H1 (cell line): ENCODE measurements around the gene TYK2. TPM values are rescaled to one million over a fixed set of nuclear protein-coding genes. Genes with fewer than 3 reads are reported as not detected.

Experiments
- CTCF ChIA-PET: fragments of 300-600 bp; sonication (Branson Sonifier 250); formaldehyde crosslinking; loops from one replicate; lab custom pipeline; 2021; ENCODE audit not compliant: partially characterized antibody; lab: Charles Lee
- POLR2A ChIA-PET: fragments of 300-600 bp; sonication (Branson Sonifier 250); formaldehyde crosslinking; loops from one replicate; lab custom pipeline; 2021; ENCODE audit warnings: inconsistent platforms; ENCODE audit not compliant: partially characterized antibody; lab: Charles Lee
- DNase-seq, 2 experiments: peaks; one replicate each; pipeline versions ENCODE4 v3.0.0 to v3.0.0-alpha.2; 2010 to 2022; ENCODE audit warnings: low spot score in 2 of 2, low read depth in 1 of 2, mixed read lengths in 1 of 2
- FAIRE-seq: peaks from 2 replicates; lab custom pipeline; 2011; peaks lifted over from hg19 to GRCh38; lab: Jason Lieb, UNC
- H2AFZ ChIP-seq: 2 replicates; pipeline ENCODE4 v1.8.1; 2012; ENCODE audit warnings: low read length, inconsistent platforms
- H2AK5ac ChIP-seq: 2 replicates; pipeline ENCODE4 v1.6.1; 2013; ENCODE audit warnings: low read depth, low read length
- H2BK120ac ChIP-seq: replicated peaks from 2 replicates; pipeline ENCODE3; 2013; ENCODE audit warnings: low read depth, low read length, inconsistent platforms
- H2BK12ac ChIP-seq: 2 replicates; pipeline ENCODE4 v1.6.1; 2013; ENCODE audit warnings: low read depth, low read length
- H2BK15ac ChIP-seq: 2 replicates; pipeline ENCODE4 v1.6.1; 2013; ENCODE audit warnings: low read length
- H2BK20ac ChIP-seq: 2 replicates; pipeline ENCODE4 v1.6.1; 2013; ENCODE audit warnings: low read length
- H2BK5ac ChIP-seq: 2 replicates; pipeline ENCODE4 v1.6.1; 2013; ENCODE audit warnings: low read depth, low read length
- H3K14ac ChIP-seq: 2 replicates; pipeline ENCODE4 v1.6.1; 2013; ENCODE audit warnings: inconsistent platforms; ENCODE audit not compliant: insufficient read length
- H3K18ac ChIP-seq: 2 replicates; pipeline ENCODE4 v1.6.1; 2013; ENCODE audit warnings: low read length; ENCODE audit errors: extremely low read depth
- H3K23ac ChIP-seq: 2 replicates; pipeline ENCODE4 v1.6.1; 2013; ENCODE audit warnings: inconsistent platforms; ENCODE audit not compliant: insufficient read length
- H3K23me2 ChIP-seq: 2 replicates; pipeline ENCODE4 v1.6.1; 2013; ENCODE audit warnings: low read depth, low read length
- H3K27ac ChIP-seq: 2 replicates; pipeline ENCODE4 v1.6.1; 2011; ENCODE audit warnings: low read depth, low read length, inconsistent platforms
- H3K27me3 ChIP-seq, 4 experiments: replicated peaks in 1 of 4; 1 replicate in 1 of 4; 2 replicates in 3 of 4; pipeline versions ENCODE4 v1.6.1 to v1.8.1; 2011 to 2013; ENCODE audit warnings: low read length in 3 of 4, mild to moderate bottlenecking in 3 of 4, inconsistent platforms in 2 of 4, mixed read lengths in 2 of 4, moderate library complexity in 1 of 4; ENCODE audit not compliant: control insufficient read depth in 3 of 4, insufficient read depth in 3 of 4; ENCODE audit errors: extremely low read depth in 1 of 4
- H3K36me3 ChIP-seq, 4 experiments: 2 replicates each; pipeline versions ENCODE4 v1.6.1 to v1.8.1; 2011 to 2013; ENCODE audit warnings: mild to moderate bottlenecking in 4 of 4, low read length in 3 of 4, moderate library complexity in 2 of 4, control low read depth in 1 of 4, inconsistent platforms in 1 of 4; ENCODE audit not compliant: insufficient read depth in 4 of 4, control insufficient read depth in 2 of 4
- H3K4ac ChIP-seq: replicated peaks from 2 replicates; pipeline ENCODE3; 2013; ENCODE audit warnings: low read length, low read depth, mixed read lengths, inconsistent platforms; ENCODE audit not compliant: insufficient read length
- H3K4me1 ChIP-seq, 4 experiments: replicated peaks in 1 of 4; 1 replicate in 1 of 4; 2 replicates in 3 of 4; pipeline versions ENCODE4 v1.6.1 to v1.8.1; 2011 to 2013; ENCODE audit warnings: low read length in 3 of 4, inconsistent platforms in 2 of 4, mixed read lengths in 1 of 4; ENCODE audit not compliant: insufficient read depth in 4 of 4, control insufficient read depth in 3 of 4
- H3K4me2 ChIP-seq, 2 experiments: 2 replicates each; pipeline versions ENCODE4 v1.6.1 to v1.8.1; 2011 to 2013; ENCODE audit warnings: low read depth in 2 of 2, low read length in 2 of 2, control low read depth in 1 of 2, inconsistent platforms in 1 of 2, mild to moderate bottlenecking in 1 of 2; ENCODE audit not compliant: insufficient read depth in 1 of 2
- H3K4me3 ChIP-seq, 4 experiments: fragments of 200-600, 300-600 bp in 1 of 4; sonication (generic), shearing (Covaris generic), sonication (Bioruptor Twin) in 1 of 4; 2 replicates each; pipeline versions ENCODE4 v1.5.1 to v1.8.1; 2011 to 2016; ENCODE audit warnings: low read length in 4 of 4, low read depth in 3 of 4, control low read depth in 2 of 4, inconsistent platforms in 2 of 4, mild to moderate bottlenecking in 2 of 4, mixed read lengths in 1 of 4, moderate library complexity in 1 of 4; ENCODE audit not compliant: insufficient read depth in 2 of 4; ENCODE audit errors: extremely low read depth in 1 of 4
- H3K56ac ChIP-seq: replicated peaks from 2 replicates; pipeline ENCODE3; 2013; ENCODE audit warnings: low read depth, mild to moderate bottlenecking, mixed read lengths, low read length, inconsistent platforms; ENCODE audit not compliant: insufficient read length
- H3K79me1 ChIP-seq: 2 replicates; pipeline ENCODE4 v1.6.1; 2013; ENCODE audit warnings: low read depth, low read length, control low read depth
- H3K79me2 ChIP-seq, 2 experiments: 2 replicates each; pipeline versions ENCODE4 v1.6.1 to v1.8.1; 2012 to 2013; ENCODE audit warnings: low read length in 2 of 2, mild to moderate bottlenecking in 2 of 2, inconsistent platforms in 1 of 2; ENCODE audit not compliant: insufficient read depth in 2 of 2, control insufficient read depth in 1 of 2
- H3K9ac ChIP-seq, 4 experiments: replicated peaks in 1 of 4; 1 replicate in 1 of 4; 2 replicates in 3 of 4; pipeline versions ENCODE4 v1.6.1 to v1.8.1; 2011 to 2013; ENCODE audit warnings: low read depth in 3 of 4, low read length in 3 of 4, control low read depth in 2 of 4, mild to moderate bottlenecking in 2 of 4, moderate library complexity in 2 of 4, inconsistent platforms in 1 of 4; ENCODE audit errors: extremely low read depth in 1 of 4
- H3K9me3 ChIP-seq, 2 experiments: 2 replicates each; pipeline versions ENCODE4 v1.6.1 to v1.8.1; 2012 to 2013; ENCODE audit warnings: mild to moderate bottlenecking in 2 of 2, moderate library complexity in 2 of 2, control low read depth in 1 of 2, inconsistent platforms in 1 of 2, low read depth in 1 of 2, low read length in 1 of 2, mixed read lengths in 1 of 2; ENCODE audit not compliant: insufficient read depth in 2 of 2
- H4K20me1 ChIP-seq, 2 experiments: replicated peaks in 1 of 2; 2 replicates each; pipeline versions ENCODE3 to v1.8.1; 2011 to 2013; ENCODE audit warnings: inconsistent platforms in 2 of 2, low read length in 2 of 2, mild to moderate bottlenecking in 1 of 2; ENCODE audit not compliant: insufficient read depth in 2 of 2, control insufficient read depth in 1 of 2
- H4K5ac ChIP-seq: 2 replicates; pipeline ENCODE4 v1.6.1; 2013; ENCODE audit warnings: low read length, low read depth, mixed read lengths, inconsistent platforms; ENCODE audit not compliant: insufficient read length
- H4K8ac ChIP-seq: 2 replicates; pipeline ENCODE4 v1.8.0; 2013; ENCODE audit warnings: mild to moderate bottlenecking, moderate library complexity, low read length, inconsistent platforms; ENCODE audit not compliant: insufficient read depth; ENCODE audit errors: extremely low read depth
- H4K91ac ChIP-seq: replicated peaks from 2 replicates; pipeline ENCODE3; 2013; ENCODE audit warnings: low read length, mixed read lengths, inconsistent platforms; ENCODE audit not compliant: insufficient read length
- CEBPB ChIP-seq: IDR thresholded peaks from 2 replicates; pipeline ENCODE4 v1.6.1; 2012; ENCODE audit warnings: low read depth, low read length
- EZH2 ChIP-seq: fragments of 200-600 bp; sonication (generic); IDR thresholded peaks from 2 replicates; pipeline ENCODE4 v1.7.1; 2012; ENCODE audit warnings: low read depth, mild to moderate bottlenecking, moderate library complexity, low read length, inconsistent platforms; ENCODE audit not compliant: severe bottlenecking
- SIRT6 ChIP-seq: IDR thresholded peaks from one replicate; pipeline ENCODE4 v1.7.1; 2012; ENCODE audit warnings: low read length, inconsistent platforms
- YY1 ChIP-seq: IDR thresholded peaks from 2 replicates; pipeline ENCODE4 v1.6.1; 2011; ENCODE audit warnings: low read depth, mild to moderate bottlenecking, low read length
- WGBS, 2 experiments: shearing (Covaris generic) in 1 of 2; methylation state at CpG; one replicate each; pipeline versions ENCODE4 v1.1.6 to v1.1.7; 2013 to 2015; ENCODE audit warnings: low lambda C conversion rate in 2 of 2, mixed read lengths in 2 of 2, inconsistent platforms in 1 of 2, low coverage in 1 of 2, missing lambda C conversion rate in 1 of 2; ENCODE audit not compliant: insufficient replicate concordance in 2 of 2, insufficient coverage in 1 of 2, insufficient read length in 1 of 2; ENCODE audit errors: extremely low coverage in 1 of 2, missing lambda C conversion rate in 1 of 2; 5-methylcytosine and 5-hydroxymethylcytosine counted together
- polyA plus RNA-seq, 7 experiments: library from polyadenylated mRNA; depleted of rRNA in 3 of 7; stranded (reverse) in 5 of 7; unstranded in 2 of 7; fragments of >200 nt in 5 of 7; fragments of 200-250 nt in 2 of 7; gene quantifications; 1 replicate in 5 of 7; 2 replicates in 1 of 7; 4 replicates in 1 of 7; pipeline versions ENCODE4 v1.2.1 to v1.2.3, GENCODE V29; 2011 to 2013; ENCODE audit warnings: missing spikeins in 2 of 7, mixed read lengths in 2 of 7
- total RNA-seq: library from RNA; stranded (reverse); fragmentation: NEBNext Ultra II Directional; extraction: Animal tissue kit (Norgen Biotek cat#: 25700); gene quantifications from 2 replicates; pipeline ENCODE4 v1.2.1, GENCODE V29; 2021
- TF ChIP-seq, protein P1 (sequence below), 3 experiments: IDR thresholded peaks; 1 replicate in 2 of 3; 2 replicates in 1 of 3; pipeline versions ENCODE4 v1.5.1 to v1.6.1; 2011; ENCODE audit warnings: low read length in 3 of 3, mild to moderate bottlenecking in 3 of 3, inconsistent platforms in 2 of 3, low read depth in 1 of 3, moderate library complexity in 1 of 3; ENCODE audit not compliant: insufficient read depth in 1 of 3; ENCODE audit errors: control extremely low read depth in 1 of 3

Gene TYK2
- total and polyA plus RNA-seq, 2 of the 8 experiments (the other 6 are each of a cell fraction or from before 2014, with no cell fraction given), result 32.1 to 40.8 TPM

DNA sequence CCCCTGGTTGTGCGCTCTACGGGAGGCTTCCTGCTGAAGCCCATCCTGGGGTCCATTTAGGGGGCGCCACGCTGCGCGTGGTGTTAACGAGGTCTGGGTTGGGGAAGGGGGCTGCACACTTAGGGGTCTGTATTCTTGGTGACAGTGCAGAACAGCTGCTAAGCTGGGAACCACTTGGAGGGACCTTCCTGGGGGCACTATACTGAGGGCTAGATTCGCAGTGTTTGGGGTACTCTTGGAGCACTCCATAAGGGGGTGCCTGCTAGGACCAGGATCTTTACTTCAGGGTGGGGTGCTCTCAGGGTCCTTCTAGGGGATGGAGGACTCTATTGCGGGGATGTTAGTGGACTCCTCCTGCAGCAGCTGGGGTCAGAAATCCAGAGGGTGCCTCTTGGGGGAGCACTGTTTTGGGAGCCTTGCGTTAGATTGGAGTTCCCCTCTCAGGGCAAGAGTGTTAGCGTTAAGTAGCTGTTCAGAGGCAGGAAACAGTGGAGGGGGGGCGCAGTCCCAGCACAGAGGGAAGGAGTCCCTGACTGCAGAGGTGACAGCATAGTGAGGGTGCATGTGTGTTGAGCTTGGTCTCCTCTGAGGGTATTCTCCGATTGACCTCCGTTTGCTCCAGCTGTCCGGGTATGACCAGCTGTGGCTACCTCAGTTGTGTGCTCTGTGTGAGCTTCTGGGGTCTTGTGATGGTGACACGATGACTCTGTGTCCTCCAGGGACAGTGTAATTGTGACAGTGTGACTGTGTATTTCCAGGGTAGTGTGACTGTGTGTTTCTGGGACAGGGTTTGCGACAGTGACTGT lies 41.1 kb upstream of the TYK2 start:
- H3K56ac ChIP-seq, result no peak overlapping the region
- no peak overlapping the region for H2BK120ac ChIP-seq
- H2BK20ac ChIP-seq, result no peak overlapping the region
- no peaks in the 10 kb centered on the region for H3K36me3 ChIP-seq
- H2AFZ ChIP-seq, result no peak overlapping the region
- CTCF ChIA-PET, result interaction anchor here (0.6 to 6.7 kb wide), 14 partner anchors 8 to 141 kb away, joined by 3 to 67 read pairs (median 4); partner anchors contain the start of gene CDC37
- H3K23me2 ChIP-seq, result peaks cover 14% of the 10 kb centered on the region; the same call in 1 of the 2 replicates
- no peak overlapping the region for H3K4ac ChIP-seq
- H2AK5ac ChIP-seq, result 0 out of 2 replicates have a peak overlapping the region, but pooled peaks have one; percentile 1
- H2BK5ac ChIP-seq, result peak overlapping the region; percentile 48; the same call in 1 of the 2 replicates
- H4K8ac ChIP-seq, result no peak overlapping the region
- peaks cover 5 to 31% (median 13%) of the 10 kb centered on the region in 4 experiments for H3K4me1 ChIP-seq
- H3K27me3 ChIP-seq, result peaks cover 50 to 94% (median 86%) of the 10 kb centered on the region in 4 experiments
- no peak overlapping the region for H3K9ac ChIP-seq
- H3K79me1 ChIP-seq, result no peaks in the 10 kb centered on the region
- H3K23ac ChIP-seq, result no peak overlapping the region
- peaks cover 0 to 20% of the 10 kb centered on the region in 2 experiments for H4K20me1 ChIP-seq
- no peaks in the 10 kb centered on the region for H3K9me3 ChIP-seq
- no peak overlapping the region for H3K18ac ChIP-seq
- no peak overlapping the region for H3K27ac ChIP-seq
- peak; percentile 28 for TF ChIP-seq EZH2
- TF ChIP-seq YY1, result no peak
- TF ChIP-seq, protein P1, sequence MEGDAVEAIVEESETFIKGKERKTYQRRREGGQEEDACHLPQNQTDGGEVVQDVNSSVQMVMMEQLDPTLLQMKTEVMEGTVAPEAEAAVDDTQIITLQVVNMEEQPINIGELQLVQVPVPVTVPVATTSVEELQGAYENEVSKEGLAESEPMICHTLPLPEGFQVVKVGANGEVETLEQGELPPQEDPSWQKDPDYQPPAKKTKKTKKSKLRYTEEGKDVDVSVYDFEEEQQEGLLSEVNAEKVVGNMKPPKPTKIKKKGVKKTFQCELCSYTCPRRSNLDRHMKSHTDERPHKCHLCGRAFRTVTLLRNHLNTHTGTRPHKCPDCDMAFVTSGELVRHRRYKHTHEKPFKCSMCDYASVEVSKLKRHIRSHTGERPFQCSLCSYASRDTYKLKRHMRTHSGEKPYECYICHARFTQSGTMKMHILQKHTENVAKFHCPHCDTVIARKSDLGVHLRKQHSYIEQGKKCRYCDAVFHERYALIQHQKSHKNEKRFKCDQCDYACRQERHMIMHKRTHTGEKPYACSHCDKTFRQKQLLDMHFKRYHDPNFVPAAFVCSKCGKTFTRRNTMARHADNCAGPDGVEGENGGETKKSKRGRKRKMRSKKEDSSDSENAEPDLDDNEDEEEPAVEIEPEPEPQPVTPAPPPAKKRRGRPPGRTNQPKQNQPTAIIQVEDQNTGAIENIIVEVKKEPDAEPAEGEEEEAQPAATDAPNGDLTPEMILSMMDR (IDR thresholded peaks at IDR 0.05; ENCODE audit: control extremely low read depth in 1 of 3, insufficient read depth in 1 of 3, low read depth in 1 of 3, low read length in 3 of 3), result no peak
- TF ChIP-seq SIRT6, result no peak
- no peak for TF ChIP-seq CEBPB
- POLR2A ChIA-PET, result interaction anchor here (0.8 kb wide), 1 partner anchor 22 kb away, joined by 3 read pairs; no protein-coding TSS in a partner anchor
- H3K4me3 ChIP-seq, result peak overlapping the region in 1 of 4 experiments; percentile 60; a peak in 2 of 8 replicates
- no peak overlapping the region for H4K91ac ChIP-seq
- H2BK15ac ChIP-seq, result peak overlapping the region; percentile 67; the same call in 1 of the 2 replicates
- no peak for FAIRE-seq
- H3K4me2 ChIP-seq, result peak overlapping the region; percentile 70 to 98; a peak in 3 of 4 replicates
- no peak for DNase-seq
- no peaks in the 10 kb centered on the region for H3K79me2 ChIP-seq
- no peak overlapping the region for H3K14ac ChIP-seq
- peak overlapping the region; percentile 68; the same call in 1 of the 2 replicates for H2BK12ac ChIP-seq
- WGBS, 2 experiments, result 59% methylated on average over 10 of the region's 17 CpGs; no CpG with 5 or more reads in 1 of the 2 experiments
- H4K5ac ChIP-seq, result no peak overlapping the region
